ENCODE results near the gene GTF2E1. TPM values are rescaled to one million over a fixed set of nuclear protein-coding genes. Genes with fewer than 3 reads are reported as not detected.

Gene GTF2E1
- total RNA-seq, 1 donor from 2014 or later, result 22.4 TPM

GRCh38 chr3:120741320-120741719 lies 1.2 kb upstream of the GTF2E1 start:
- DNase-seq (ENCODE audit: low read depth) (no peak), FAIRE-seq (no peak)
- H3K36me3 ChIP-seq (ENCODE audit: control insufficient read depth, insufficient read depth, low read length), result no peaks in the 10 kb centered on the region
- no peaks in the 10 kb centered on the region for H3K27me3 ChIP-seq (ENCODE audit: control insufficient read depth, insufficient read depth, low read length)
- no peak for TF ChIP-seq CTCF (IDR thresholded peaks at IDR 0.05; ENCODE audit: insufficient read depth, low read length, severe bottlenecking)
- H3K4me3 ChIP-seq (ENCODE audit: low read depth, low read length), result no peak overlapping the region

GRCh38 chr3:120741837-120742197 lies 727 bp upstream of the GTF2E1 start:
- no peaks in the 10 kb centered on the region for H3K36me3 ChIP-seq (ENCODE audit: control insufficient read depth, insufficient read depth, low read length)
- H3K27me3 ChIP-seq (ENCODE audit: control insufficient read depth, insufficient read depth, low read length), result no peaks in the 10 kb centered on the region
- TF ChIP-seq CTCF (IDR thresholded peaks at IDR 0.05; ENCODE audit: insufficient read depth, low read length, severe bottlenecking), result no peak
- FAIRE-seq (no peak), DNase-seq (ENCODE audit: low read depth) (peak; percentile 39)
- peak overlapping the region; percentile 73 for H3K4me3 ChIP-seq (ENCODE audit: low read depth, low read length)

- TF ChIP-seq CTCF (IDR thresholded peaks at IDR 0.05; ENCODE audit: insufficient read depth, low read length, severe bottlenecking), result no peak
- FAIRE-seq, result no peak
- Histone ChIP-seq H3K27me3 (ENCODE audit: control insufficient read depth, insufficient read depth, low read length) (no peaks in the 10 kb centered on the region), H3K4me3 (ENCODE audit: low read depth, low read length) (peak overlapping the region; percentile 73), H3K36me3 (ENCODE audit: control insufficient read depth, insufficient read depth, low read length) (no peaks in the 10 kb centered on the region)
- peak; percentile 20 for DNase-seq (ENCODE audit: low read depth)
Observed at GRCh38 chr3:120742849-120743365, 363 bp downstream of the GTF2E1 start.

GRCh38 chr3:120743556-120744195 lies 1.1 kb downstream of the GTF2E1 start:
- H3K36me3 ChIP-seq (ENCODE audit: control insufficient read depth, insufficient read depth, low read length), result no peaks in the 10 kb centered on the region
- TF ChIP-seq CTCF (IDR thresholded peaks at IDR 0.05; ENCODE audit: insufficient read depth, low read length, severe bottlenecking), result no peak
- peak overlapping the region; percentile 73 for H3K4me3 ChIP-seq (ENCODE audit: low read depth, low read length)
- no peaks in the 10 kb centered on the region for H3K27me3 ChIP-seq (ENCODE audit: control insufficient read depth, insufficient read depth, low read length)
- FAIRE-seq (no peak), DNase-seq (ENCODE audit: low read depth) (no peak)

GRCh38 chr3:120745466-120745865 lies 2.9 kb downstream of the GTF2E1 start:
- DNase-seq (ENCODE audit: low read depth) (no peak), FAIRE-seq (no peak)
- no peaks in the 10 kb centered on the region for H3K27me3 ChIP-seq (ENCODE audit: control insufficient read depth, insufficient read depth, low read length)
- no peak for TF ChIP-seq CTCF (IDR thresholded peaks at IDR 0.05; ENCODE audit: insufficient read depth, low read length, severe bottlenecking)
- H3K36me3 ChIP-seq (ENCODE audit: control insufficient read depth, insufficient read depth, low read length), result no peaks in the 10 kb centered on the region
- H3K4me3 ChIP-seq (ENCODE audit: low read depth, low read length), result no peak overlapping the region

GRCh38 chr3:120749843-120750242 lies 7.3 kb downstream of the GTF2E1 start:
- no peak for DNase-seq (ENCODE audit: low read depth)
- H3K4me3 ChIP-seq (ENCODE audit: low read depth, low read length), result no peak overlapping the region
- no peaks in the 10 kb centered on the region for H3K27me3 ChIP-seq (ENCODE audit: control insufficient read depth, insufficient read depth, low read length)
- FAIRE-seq, result no peak
- no peaks in the 10 kb centered on the region for H3K36me3 ChIP-seq (ENCODE audit: control insufficient read depth, insufficient read depth, low read length)
- TF ChIP-seq CTCF (IDR thresholded peaks at IDR 0.05; ENCODE audit: insufficient read depth, low read length, severe bottlenecking), result no peak

Data from bronchial epithelial cell (primary cell).